ENCODE measurements around the gene ARHGAP1. TPM values are rescaled to one million over a fixed set of nuclear protein-coding genes. Genes with fewer than 3 reads are reported as not detected.

Gene ARHGAP1
- total RNA-seq, 6 experiments from 2014 or later = 26.5 to 46.2 (median 30.9) TPM

- Histone ChIP-seq H3K27me3 (no peaks in the 10 kb centered on the region), H3K9me3 (no peaks in the 10 kb centered on the region), H3K4me1 (no peaks in the 10 kb centered on the region), H3K27ac (no peak overlapping the region), H3K36me3 (peaks cover 4 to 65% (median 34%) of the 10 kb centered on the region in 4 donors), H3K4me3 (no peak overlapping the region)
- WGBS (ENCODE audit: insufficient coverage, low coverage, low lambda C conversion rate, missing lambda C conversion rate) = 62% methylated on average over 9 of the region's 10 CpGs
- DNase-seq = no peak
- intact Hi-C loops (cut with DNase I) = no loop called here
- peak in 2 of 4 donors; percentile 3 to 8 for ATAC-seq
- TF ChIP-seq CTCF (IDR thresholded peaks at IDR 0.05) (no peak), POLR2A (IDR thresholded peaks at IDR 0.05) (no peak)
Observed at GRCh38 chr11:46743693-46744339, 43.4 kb upstream of the ARHGAP1 start.

- no peaks in the 10 kb centered on the region for H3K27me3 ChIP-seq
- H3K4me3 ChIP-seq = no peak overlapping the region
- H3K36me3 ChIP-seq = peaks cover 4 to 72% (median 39%) of the 10 kb centered on the region in 4 donors
- no peak for ATAC-seq
- no peak overlapping the region for H3K27ac ChIP-seq
- no peaks in the 10 kb centered on the region for H3K4me1 ChIP-seq
- DNase-seq = no peak
- intact Hi-C loops (cut with DNase I) = no loop called here
- WGBS (ENCODE audit: insufficient coverage, low coverage, low lambda C conversion rate, missing lambda C conversion rate) = 66% methylated on average over 2 of the region's 2 CpGs
- H3K9me3 ChIP-seq = no peaks in the 10 kb centered on the region
- no peak for TF ChIP-seq CTCF (IDR thresholded peaks at IDR 0.05)
- TF ChIP-seq POLR2A (IDR thresholded peaks at IDR 0.05) = no peak
Observed at GRCh38 chr11:46743043-46743442, 42.6 kb upstream of the ARHGAP1 start.

- ATAC-seq (no peak), DNase-seq (no peak)
- peaks cover 0 to 2% (median 0%) of the 10 kb centered on the region in 4 donors for H3K4me1 ChIP-seq
- H3K4me3 ChIP-seq = no peak overlapping the region
- TF ChIP-seq CTCF (IDR thresholded peaks at IDR 0.05) = no peak
- TF ChIP-seq POLR2A (IDR thresholded peaks at IDR 0.05) = peak; percentile 14
- no peaks in the 10 kb centered on the region for H3K9me3 ChIP-seq
- H3K36me3 ChIP-seq = peaks cover 4 to 82% (median 43%) of the 10 kb centered on the region in 4 donors
- intact Hi-C loops (cut with DNase I) = no loop called here
- WGBS (ENCODE audit: insufficient coverage, low coverage, low lambda C conversion rate, missing lambda C conversion rate) = 81% methylated on average over 12 of the region's 12 CpGs
- H3K27ac ChIP-seq = no peak overlapping the region
- no peaks in the 10 kb centered on the region for H3K27me3 ChIP-seq
Observed at GRCh38 chr11:46741600-46742484, 41.4 kb upstream of the ARHGAP1 start.

GRCh38 chr11:46738887-46739286 is 38.5 kb upstream of the ARHGAP1 start:
- TF ChIP-seq POLR2A (IDR thresholded peaks at IDR 0.05) = no peak
- no peak for TF ChIP-seq CTCF (IDR thresholded peaks at IDR 0.05)
- H3K4me3 ChIP-seq = no peak overlapping the region
- no peaks in the 10 kb centered on the region for H3K9me3 ChIP-seq
- DNase-seq = peak in 1 of 3 donors; percentile 20
- H3K4me1 ChIP-seq = peaks cover 0 to 30% (median 9%) of the 10 kb centered on the region in 4 donors
- peaks cover 4 to 93% (median 48%) of the 10 kb centered on the region in 4 donors for H3K36me3 ChIP-seq
- no peak overlapping the region for H3K27ac ChIP-seq
- WGBS (ENCODE audit: insufficient coverage, low coverage, low lambda C conversion rate, missing lambda C conversion rate) = 79% methylated on average over 5 of the region's 6 CpGs
- intact Hi-C loops (cut with DNase I) = no loop called here
- H3K27me3 ChIP-seq = no peaks in the 10 kb centered on the region
- no peak for ATAC-seq

Measured in right lobe of liver (tissue), 6 donors.